Measurements from ENCODE around the gene RAPGEF1.

DNA sequence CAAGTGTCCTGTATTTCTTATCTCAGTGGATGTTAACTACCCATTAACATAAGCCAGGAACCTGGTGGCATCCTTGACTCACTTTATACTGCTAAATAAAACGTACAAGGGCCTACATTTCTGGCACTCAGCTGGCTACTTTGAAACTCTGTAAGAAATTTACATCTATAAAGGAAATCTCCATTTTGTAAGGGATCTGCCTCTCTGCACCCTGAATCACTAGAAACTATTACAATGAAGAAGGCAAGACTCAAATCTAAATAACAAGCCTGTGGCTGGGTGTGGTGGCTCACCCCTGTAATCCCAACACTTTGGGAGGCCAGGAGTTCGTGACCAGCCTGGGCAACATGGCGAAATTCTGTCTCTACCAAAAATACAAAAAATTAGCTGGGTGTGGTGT is 51.5 kb downstream of the RAPGEF1 start:
- TF ChIP-seq, protein P1, sequence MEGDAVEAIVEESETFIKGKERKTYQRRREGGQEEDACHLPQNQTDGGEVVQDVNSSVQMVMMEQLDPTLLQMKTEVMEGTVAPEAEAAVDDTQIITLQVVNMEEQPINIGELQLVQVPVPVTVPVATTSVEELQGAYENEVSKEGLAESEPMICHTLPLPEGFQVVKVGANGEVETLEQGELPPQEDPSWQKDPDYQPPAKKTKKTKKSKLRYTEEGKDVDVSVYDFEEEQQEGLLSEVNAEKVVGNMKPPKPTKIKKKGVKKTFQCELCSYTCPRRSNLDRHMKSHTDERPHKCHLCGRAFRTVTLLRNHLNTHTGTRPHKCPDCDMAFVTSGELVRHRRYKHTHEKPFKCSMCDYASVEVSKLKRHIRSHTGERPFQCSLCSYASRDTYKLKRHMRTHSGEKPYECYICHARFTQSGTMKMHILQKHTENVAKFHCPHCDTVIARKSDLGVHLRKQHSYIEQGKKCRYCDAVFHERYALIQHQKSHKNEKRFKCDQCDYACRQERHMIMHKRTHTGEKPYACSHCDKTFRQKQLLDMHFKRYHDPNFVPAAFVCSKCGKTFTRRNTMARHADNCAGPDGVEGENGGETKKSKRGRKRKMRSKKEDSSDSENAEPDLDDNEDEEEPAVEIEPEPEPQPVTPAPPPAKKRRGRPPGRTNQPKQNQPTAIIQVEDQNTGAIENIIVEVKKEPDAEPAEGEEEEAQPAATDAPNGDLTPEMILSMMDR (IDR thresholded peaks at IDR 0.05 in 8 of 11, conservative IDR thresholded peaks at IDR 0.05 in 3 of 11): no peak
- TF ChIP-seq POLR2A (IDR thresholded peaks at IDR 0.05): no peak

Measured in spleen (tissue), 7 donors.